Vagina (tissue), 2 donors: Measurements from ENCODE around the gene GID8.

ENCODE experiments used
- CTCF ChIP-seq, 3 experiments: fragments of 450-650 bp in 2 of 3; fragments of 200-600 bp in 1 of 3; sonication (generic) in 1 of 3; IDR thresholded peaks; one replicate each; pipeline ENCODE4 v1.5.1; 2017 to 2019; ENCODE audit warnings: antibody characterized with exemption in 3 of 3, mild to moderate bottlenecking in 2 of 3, moderate library complexity in 2 of 3
- POLR2AphosphoS5 ChIP-seq, 2 donors: sonication (generic); formaldehyde crosslinking; IDR thresholded peaks; one replicate each; pipeline ENCODE4 v1.9.0; 2017; ENCODE audit warnings: antibody characterized with exemption in 2 of 2, mild to moderate bottlenecking in 2 of 2, low read depth in 1 of 2; ENCODE audit not compliant: insufficient read depth in 1 of 2

- TF ChIP-seq CTCF (IDR thresholded peaks at IDR 0.05) (no peak), POLR2AphosphoS5 (IDR thresholded peaks at IDR 0.05; ENCODE audit: insufficient read depth in 1 of 2, low read depth in 1 of 2) (no peak)
Observed at GRCh38 chr20:62900692-62901584, 37.0 kb upstream of the GID8 start.
